ENCODE results near the gene TMEM131L.

TMEM131L gene

DNA sequence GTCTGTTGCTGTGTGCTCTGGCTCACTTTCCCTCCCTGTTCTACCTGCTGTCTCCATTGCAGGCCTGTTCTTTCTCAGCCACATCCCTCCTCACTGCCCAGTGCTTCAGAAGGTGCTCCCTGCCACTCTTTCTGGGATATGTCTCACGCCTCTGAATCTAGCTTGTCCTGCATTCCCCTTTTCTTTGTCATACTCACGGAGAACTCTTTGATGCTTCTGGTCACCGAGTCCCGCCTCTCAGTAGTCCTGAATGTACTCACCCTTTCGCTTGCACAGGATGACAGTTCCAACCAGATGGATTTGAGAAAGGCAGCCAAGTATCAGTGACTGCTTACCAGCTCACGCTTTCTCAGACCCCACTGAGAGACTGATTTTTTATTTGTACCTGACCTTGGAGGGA is 152.7 kb downstream of the TMEM131L start:
- H3K79me2 ChIP-seq (ENCODE audit: low read length): no peaks in the 10 kb centered on the region
- H2AFZ ChIP-seq (ENCODE audit: low read length): no peak overlapping the region

DNA sequence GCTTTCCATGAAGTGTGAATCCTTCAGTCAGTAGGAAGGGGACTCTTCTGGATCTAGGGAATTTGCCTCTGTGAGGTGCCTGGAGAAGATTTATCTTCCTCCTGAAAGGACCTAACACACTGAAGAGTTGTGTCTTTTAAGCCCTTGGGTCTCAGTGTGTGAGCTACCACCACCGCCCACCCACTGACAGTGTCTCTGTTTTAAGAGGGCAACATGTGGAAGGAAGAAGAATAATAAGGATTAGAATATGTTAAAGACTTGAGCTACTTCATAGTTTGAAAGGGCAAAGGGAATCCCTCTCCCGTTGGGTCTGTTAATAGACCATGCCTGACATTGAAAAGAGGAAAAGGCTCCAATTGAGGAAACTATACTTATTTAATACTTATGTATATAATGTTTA is 153.7 kb downstream of the TMEM131L start:
- Histone ChIP-seq H3K27me3 (replicated peaks; ENCODE audit: insufficient read depth, low read length) (no peaks in the 10 kb centered on the region), H2AFZ (ENCODE audit: low read length) (no peak overlapping the region), H4K20me1 (ENCODE audit: insufficient read depth, low read length) (no peaks in the 10 kb centered on the region), H3K27ac (ENCODE audit: low read length) (no peak overlapping the region), H3K79me2 (ENCODE audit: low read length) (no peaks in the 10 kb centered on the region), H3F3A (ENCODE audit: insufficient read depth, low read length) (no peaks in the 10 kb centered on the region), H3K36me3 (replicated peaks; ENCODE audit: insufficient read depth, low read length) (no peaks in the 10 kb centered on the region), H3K9me2 (replicated peaks; ENCODE audit: insufficient read depth, low read length) (no peaks in the 10 kb centered on the region), H3K9ac (ENCODE audit: low read length) (no peak overlapping the region), H3K4me3 (ENCODE audit: low read length) (no peak overlapping the region), H3K9me3 (replicated peaks; ENCODE audit: insufficient read depth, low read length) (no peaks in the 10 kb centered on the region), H3K4me1 (ENCODE audit: low read length) (peaks cover 11% of the 10 kb centered on the region; the same call in 1 of the 2 replicates), H3K4me2 (ENCODE audit: low read depth, low read length) (no peak overlapping the region)
- TF ChIP-seq, protein P1, sequence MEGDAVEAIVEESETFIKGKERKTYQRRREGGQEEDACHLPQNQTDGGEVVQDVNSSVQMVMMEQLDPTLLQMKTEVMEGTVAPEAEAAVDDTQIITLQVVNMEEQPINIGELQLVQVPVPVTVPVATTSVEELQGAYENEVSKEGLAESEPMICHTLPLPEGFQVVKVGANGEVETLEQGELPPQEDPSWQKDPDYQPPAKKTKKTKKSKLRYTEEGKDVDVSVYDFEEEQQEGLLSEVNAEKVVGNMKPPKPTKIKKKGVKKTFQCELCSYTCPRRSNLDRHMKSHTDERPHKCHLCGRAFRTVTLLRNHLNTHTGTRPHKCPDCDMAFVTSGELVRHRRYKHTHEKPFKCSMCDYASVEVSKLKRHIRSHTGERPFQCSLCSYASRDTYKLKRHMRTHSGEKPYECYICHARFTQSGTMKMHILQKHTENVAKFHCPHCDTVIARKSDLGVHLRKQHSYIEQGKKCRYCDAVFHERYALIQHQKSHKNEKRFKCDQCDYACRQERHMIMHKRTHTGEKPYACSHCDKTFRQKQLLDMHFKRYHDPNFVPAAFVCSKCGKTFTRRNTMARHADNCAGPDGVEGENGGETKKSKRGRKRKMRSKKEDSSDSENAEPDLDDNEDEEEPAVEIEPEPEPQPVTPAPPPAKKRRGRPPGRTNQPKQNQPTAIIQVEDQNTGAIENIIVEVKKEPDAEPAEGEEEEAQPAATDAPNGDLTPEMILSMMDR (IDR thresholded peaks at IDR 0.05; ENCODE audit: low read length): no peak
- TF ChIP-seq EZH2 (optimal IDR thresholded peaks at IDR 0.05; ENCODE audit: low read depth, low read length) (no peak), EZH2phosphoT487 (IDR thresholded peaks at IDR 0.05; ENCODE audit: low read length) (no peak)
- no peak for DNase-seq

More for the DNA sequence above, 152.7 kb downstream of the TMEM131L start:
- H3K36me3 ChIP-seq (replicated peaks; ENCODE audit: insufficient read depth, low read length): no peaks in the 10 kb centered on the region
- H3K9me3 ChIP-seq (replicated peaks; ENCODE audit: insufficient read depth, low read length): no peaks in the 10 kb centered on the region
- H3K4me3 ChIP-seq (ENCODE audit: low read length): no peak overlapping the region
- no peak overlapping the region for H3K4me2 ChIP-seq (ENCODE audit: low read depth, low read length)
- H3K27ac ChIP-seq (ENCODE audit: low read length): no peak overlapping the region
- no peak overlapping the region for H3K9ac ChIP-seq (ENCODE audit: low read length)
- no peaks in the 10 kb centered on the region for H3K9me2 ChIP-seq (replicated peaks; ENCODE audit: insufficient read depth, low read length)
- no peaks in the 10 kb centered on the region for H3F3A ChIP-seq (ENCODE audit: insufficient read depth, low read length)
- peaks cover 11% of the 10 kb centered on the region; the same call in 1 of the 2 replicates for H3K4me1 ChIP-seq (ENCODE audit: low read length)
- H4K20me1 ChIP-seq (ENCODE audit: insufficient read depth, low read length): no peaks in the 10 kb centered on the region
- TF ChIP-seq EZH2phosphoT487 (IDR thresholded peaks at IDR 0.05; ENCODE audit: low read length) (no peak), EZH2 (optimal IDR thresholded peaks at IDR 0.05; ENCODE audit: low read depth, low read length) (no peak)
- TF ChIP-seq, protein P1 (IDR thresholded peaks at IDR 0.05; ENCODE audit: low read length): no peak
- DNase-seq: no peak
- H3K27me3 ChIP-seq (replicated peaks; ENCODE audit: insufficient read depth, low read length): no peaks in the 10 kb centered on the region

DNA sequence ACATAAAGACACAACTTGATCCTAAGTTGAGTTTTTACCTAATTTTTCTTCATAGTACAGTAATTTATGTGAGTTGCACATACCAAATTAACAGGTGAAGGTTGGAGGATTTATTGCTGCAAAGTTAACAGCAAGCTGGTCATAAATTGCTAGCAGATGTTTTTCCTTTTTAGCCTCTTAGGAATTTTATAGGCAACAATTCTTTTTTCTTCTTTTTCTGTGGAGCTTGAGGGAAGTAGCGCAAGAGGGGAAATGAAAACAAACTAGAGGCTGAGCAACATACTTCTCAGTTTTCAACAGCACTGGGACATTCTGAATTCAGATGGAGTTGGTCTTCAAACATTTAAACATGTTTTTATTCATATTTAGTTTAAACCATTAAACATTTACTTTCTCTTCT is 154.2 kb downstream of the TMEM131L start:
- TF ChIP-seq, protein P1 (IDR thresholded peaks at IDR 0.05; ENCODE audit: low read length): no peak
- no peak for TF ChIP-seq EZH2phosphoT487 (IDR thresholded peaks at IDR 0.05; ENCODE audit: low read length)
- TF ChIP-seq EZH2 (optimal IDR thresholded peaks at IDR 0.05; ENCODE audit: low read depth, low read length): no peak
- no peaks in the 10 kb centered on the region for H3F3A ChIP-seq (ENCODE audit: insufficient read depth, low read length)
- peaks cover 11% of the 10 kb centered on the region; the same call in 1 of the 2 replicates for H3K4me1 ChIP-seq (ENCODE audit: low read length)
- no peaks in the 10 kb centered on the region for H3K9me3 ChIP-seq (replicated peaks; ENCODE audit: insufficient read depth, low read length)
- DNase-seq: no peak
- no peak overlapping the region for H3K4me2 ChIP-seq (ENCODE audit: low read depth, low read length)
- H3K9me2 ChIP-seq (replicated peaks; ENCODE audit: insufficient read depth, low read length): no peaks in the 10 kb centered on the region
- H3K4me3 ChIP-seq (ENCODE audit: low read length): no peak overlapping the region
- H3K27ac ChIP-seq (ENCODE audit: low read length): no peak overlapping the region
- H3K79me2 ChIP-seq (ENCODE audit: low read length): no peaks in the 10 kb centered on the region
- no peak overlapping the region for H3K9ac ChIP-seq (ENCODE audit: low read length)
- no peaks in the 10 kb centered on the region for H3K27me3 ChIP-seq (replicated peaks; ENCODE audit: insufficient read depth, low read length)
- no peaks in the 10 kb centered on the region for H4K20me1 ChIP-seq (ENCODE audit: insufficient read depth, low read length)
- no peak overlapping the region for H2AFZ ChIP-seq (ENCODE audit: low read length)
- H3K36me3 ChIP-seq (replicated peaks; ENCODE audit: insufficient read depth, low read length): no peaks in the 10 kb centered on the region
